ENCODE results near the gene PHOX2A. TPM values are rescaled to one million over a fixed set of nuclear protein-coding genes. Genes with fewer than 3 reads are reported as not detected.
"Not testable (repeated sequence)": the region's sequence is repeated elsewhere in the genome, so short reads cannot be mapped to it uniquely, and the experiment has no call there.

Gene PHOX2A
- total and polyA plus RNA-seq, 2 donors (not counting 1 experiment from before 2014, with no cell fraction given): not detected

DNA sequence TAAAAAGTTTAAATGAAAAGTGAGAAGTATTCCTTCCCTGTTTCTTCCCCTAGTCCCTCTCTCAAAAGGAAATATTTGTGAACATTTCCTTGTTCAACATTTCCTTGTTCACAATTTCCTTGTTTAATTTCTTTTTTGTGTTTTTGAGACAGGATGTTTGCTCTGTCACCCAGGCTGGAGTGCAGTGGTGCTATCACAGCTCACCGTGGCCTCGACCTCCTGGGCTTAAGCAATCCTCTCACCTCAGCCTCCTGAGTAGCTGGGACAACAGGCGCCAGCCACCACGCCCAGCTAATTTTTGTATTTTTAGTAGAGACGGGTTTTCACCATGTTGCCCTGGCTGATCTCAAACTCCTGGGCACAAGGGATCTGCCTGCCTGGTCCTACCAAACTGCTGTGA, 23.0 kb upstream of the PHOX2A start:
- H3K79me2 ChIP-seq (ENCODE audit: control insufficient read depth, insufficient read depth, low read length); H4K20me1 ChIP-seq (ENCODE audit: control insufficient read depth, insufficient read depth, low read length, poor library complexity, severe bottlenecking); DNase-seq; intact Hi-C loops (cut with micrococcal nuclease); H3K27ac ChIP-seq (ENCODE audit: low read length in 2 of 2); H3K9me3 Mint-ChIP-seq (ENCODE audit: insufficient read depth); H3K27me3 ChIP-seq (replicated peaks in 1 of 4; ENCODE audit: control extremely low read depth in 1 of 4, control insufficient read depth in 3 of 4, insufficient read depth in 4 of 4, low read length in 3 of 4); H3K4me3 Mint-ChIP-seq; POLR2A ChIA-PET; H3K4me3 ChIP-seq (ENCODE audit: control extremely low read depth in 1 of 5, extremely low read depth in 1 of 5, insufficient read depth in 1 of 5, low read depth in 2 of 5, low read length in 4 of 5); H3K9ac ChIP-seq (ENCODE audit: low read length); H3K4me2 ChIP-seq (replicated peaks; ENCODE audit: low read depth, low read length, poor library complexity, severe bottlenecking); H2AFZ ChIP-seq (ENCODE audit: insufficient read depth, low read depth, low read length, poor library complexity, severe bottlenecking); H3K36me3 ChIP-seq (replicated peaks in 1 of 2; ENCODE audit: control extremely low read depth in 1 of 2, control insufficient read depth in 1 of 2, extremely low read depth in 1 of 2, insufficient read depth in 2 of 2, low read length in 1 of 2); H3K4me1 ChIP-seq (ENCODE audit: control insufficient read depth in 2 of 2, insufficient read depth in 2 of 2, low read length in 2 of 2); H3K27ac Mint-ChIP-seq; ATAC-seq (ENCODE audit: low read depth); H3K4me1 Mint-ChIP-seq; H3K9me3 ChIP-seq (ENCODE audit: control extremely low read depth in 1 of 3, control insufficient read depth in 2 of 3, insufficient read depth in 1 of 3, low read length in 2 of 3): not testable (repeated sequence)
- H3K27me3 Mint-ChIP-seq: peaks cover 53% of the 10 kb centered on the region
- CTCF ChIA-PET: interaction anchor here (0.7 to 1.2 kb wide), 5 partner anchors 15 to 163 kb away, joined by 3 to 4 read pairs (median 3); no protein-coding TSS in a partner anchor
- 100% methylated on average over 2 of the region's 5 CpGs for WGBS (ENCODE audit: insufficient coverage)

DNA sequence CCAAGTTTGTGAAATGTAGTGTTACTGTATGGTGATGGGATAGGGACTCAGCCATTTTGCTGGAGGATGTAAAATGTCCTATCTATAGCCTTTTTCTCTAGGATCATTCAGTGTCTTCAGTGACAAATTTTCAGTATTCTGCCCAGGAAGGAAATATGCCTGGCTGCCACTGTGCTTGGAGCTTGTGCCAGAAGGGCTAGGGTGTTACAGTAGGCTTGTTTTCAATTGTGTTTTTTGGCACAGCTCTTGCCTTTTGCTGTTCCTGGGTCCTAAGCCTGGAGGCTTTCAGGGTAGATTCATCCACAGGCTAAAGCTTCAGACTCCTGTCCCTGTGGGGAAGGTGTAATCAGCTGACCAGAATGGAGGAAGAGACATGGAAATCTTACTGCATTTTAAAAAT, 22.0 kb upstream of the PHOX2A start:
- TF ChIP-seq, protein P1, sequence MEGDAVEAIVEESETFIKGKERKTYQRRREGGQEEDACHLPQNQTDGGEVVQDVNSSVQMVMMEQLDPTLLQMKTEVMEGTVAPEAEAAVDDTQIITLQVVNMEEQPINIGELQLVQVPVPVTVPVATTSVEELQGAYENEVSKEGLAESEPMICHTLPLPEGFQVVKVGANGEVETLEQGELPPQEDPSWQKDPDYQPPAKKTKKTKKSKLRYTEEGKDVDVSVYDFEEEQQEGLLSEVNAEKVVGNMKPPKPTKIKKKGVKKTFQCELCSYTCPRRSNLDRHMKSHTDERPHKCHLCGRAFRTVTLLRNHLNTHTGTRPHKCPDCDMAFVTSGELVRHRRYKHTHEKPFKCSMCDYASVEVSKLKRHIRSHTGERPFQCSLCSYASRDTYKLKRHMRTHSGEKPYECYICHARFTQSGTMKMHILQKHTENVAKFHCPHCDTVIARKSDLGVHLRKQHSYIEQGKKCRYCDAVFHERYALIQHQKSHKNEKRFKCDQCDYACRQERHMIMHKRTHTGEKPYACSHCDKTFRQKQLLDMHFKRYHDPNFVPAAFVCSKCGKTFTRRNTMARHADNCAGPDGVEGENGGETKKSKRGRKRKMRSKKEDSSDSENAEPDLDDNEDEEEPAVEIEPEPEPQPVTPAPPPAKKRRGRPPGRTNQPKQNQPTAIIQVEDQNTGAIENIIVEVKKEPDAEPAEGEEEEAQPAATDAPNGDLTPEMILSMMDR (IDR thresholded peaks at IDR 0.05): no peak
- intact Hi-C loops (cut with micrococcal nuclease): no loop called here
- Mint-ChIP-seq H3K27me3 (peaks cover 48% of the 10 kb centered on the region), H3K4me3 (no peak overlapping the region), H3K27ac (no peak overlapping the region), H3K4me1 (peaks cover 2% of the 10 kb centered on the region), H3K9me3 (ENCODE audit: insufficient read depth) (no peaks in the 10 kb centered on the region)
- H3K27me3 ChIP-seq (replicated peaks in 1 of 4; ENCODE audit: control extremely low read depth in 1 of 4, control insufficient read depth in 3 of 4, insufficient read depth in 4 of 4, low read length in 3 of 4): peaks cover 0 to 6% (median 2%) of the 10 kb centered on the region in 4 experiments
- H3K79me2 ChIP-seq (ENCODE audit: control insufficient read depth, insufficient read depth, low read length): no peaks in the 10 kb centered on the region
- no peak overlapping the region for H3K4me2 ChIP-seq (replicated peaks; ENCODE audit: low read depth, low read length, poor library complexity, severe bottlenecking)
- DNase-seq: no peak
- H3K27ac ChIP-seq (ENCODE audit: low read length in 2 of 2): no peak overlapping the region
- no peak overlapping the region for H3K4me3 ChIP-seq (ENCODE audit: control extremely low read depth in 1 of 5, extremely low read depth in 1 of 5, insufficient read depth in 1 of 5, low read depth in 2 of 5, low read length in 4 of 5)
- H4K20me1 ChIP-seq (ENCODE audit: control insufficient read depth, insufficient read depth, low read length, poor library complexity, severe bottlenecking): no peaks in the 10 kb centered on the region
- ChIA-PET CTCF (no interaction called here), POLR2A (no interaction called here)
- no peak for ATAC-seq (ENCODE audit: low read depth)
- no peaks in the 10 kb centered on the region for H3K9me3 ChIP-seq (ENCODE audit: control extremely low read depth in 1 of 3, control insufficient read depth in 2 of 3, insufficient read depth in 1 of 3, low read length in 2 of 3)
- H3K9ac ChIP-seq (ENCODE audit: low read length): no peak overlapping the region
- H3K36me3 ChIP-seq (replicated peaks in 1 of 2; ENCODE audit: control extremely low read depth in 1 of 2, control insufficient read depth in 1 of 2, extremely low read depth in 1 of 2, insufficient read depth in 2 of 2, low read length in 1 of 2): no peaks in the 10 kb centered on the region
- no peak overlapping the region for H2AFZ ChIP-seq (ENCODE audit: insufficient read depth, low read depth, low read length, poor library complexity, severe bottlenecking)
- no peaks in the 10 kb centered on the region for H3K4me1 ChIP-seq (ENCODE audit: control insufficient read depth in 2 of 2, insufficient read depth in 2 of 2, low read length in 2 of 2)
